ENCODE results near the gene SFXN5.

The SFXN5 gene

GRCh38 chr2:72898585-72898906 lies 173.0 kb downstream of the SFXN5 start:
- H2AFZ ChIP-seq (ENCODE audit: low read depth, low read length, severe bottlenecking), result no peak overlapping the region
- H3K27ac ChIP-seq (ENCODE audit: low read depth, low read length), result no peak overlapping the region

GRCh38 chr2:72897785-72898584 lies 173.5 kb downstream of the SFXN5 start:
- no peak overlapping the region for H3K4me2 ChIP-seq (ENCODE audit: low read depth, low read length, poor library complexity, severe bottlenecking)
- H3K36me3 ChIP-seq (ENCODE audit: low read length), result no peaks in the 10 kb centered on the region
- no peak overlapping the region for H2AFZ ChIP-seq (ENCODE audit: low read depth, low read length, severe bottlenecking)
- no peak overlapping the region for H3K27ac ChIP-seq (ENCODE audit: low read depth, low read length)
- no peaks in the 10 kb centered on the region for H3K27me3 ChIP-seq (ENCODE audit: low read length)
- H3K9me3 ChIP-seq (ENCODE audit: insufficient read depth, low read length), result no peaks in the 10 kb centered on the region
- no peak overlapping the region for H3K9ac ChIP-seq (ENCODE audit: low read length)
- H3K79me2 ChIP-seq (ENCODE audit: insufficient read depth, low read length), result no peaks in the 10 kb centered on the region
- no peaks in the 10 kb centered on the region for H3K9me2 ChIP-seq (replicated peaks; ENCODE audit: insufficient read depth, low read length)
- no peak overlapping the region for H3K4me3 ChIP-seq (ENCODE audit: insufficient read depth, low read length, poor library complexity, severe bottlenecking)
- H3F3A ChIP-seq (ENCODE audit: insufficient read depth), result no peaks in the 10 kb centered on the region
- TF ChIP-seq EZH2phosphoT487 (conservative IDR thresholded peaks at IDR 0.05; ENCODE audit: low read length), result no peak
- TF ChIP-seq CTCF (IDR thresholded peaks at IDR 0.05; ENCODE audit: insufficient read depth, low read length, poor library complexity, severe bottlenecking), result no peak
- H4K20me1 ChIP-seq (ENCODE audit: low read depth, low read length), result no peaks in the 10 kb centered on the region

More at GRCh38 chr2:72898585-72898906, 173.0 kb downstream of the SFXN5 start:
- Histone ChIP-seq H3K36me3 (ENCODE audit: low read length) (no peaks in the 10 kb centered on the region), H3K4me3 (ENCODE audit: insufficient read depth, low read length, poor library complexity, severe bottlenecking) (no peak overlapping the region), H3K9ac (ENCODE audit: low read length) (no peak overlapping the region), H4K20me1 (ENCODE audit: low read depth, low read length) (no peaks in the 10 kb centered on the region), H3K9me2 (replicated peaks; ENCODE audit: insufficient read depth, low read length) (no peaks in the 10 kb centered on the region), H3K9me3 (ENCODE audit: insufficient read depth, low read length) (no peaks in the 10 kb centered on the region), H3K4me2 (ENCODE audit: low read depth, low read length, poor library complexity, severe bottlenecking) (no peak overlapping the region), H3K27me3 (ENCODE audit: low read length) (no peaks in the 10 kb centered on the region), H3K79me2 (ENCODE audit: insufficient read depth, low read length) (no peaks in the 10 kb centered on the region), H3F3A (ENCODE audit: insufficient read depth) (no peaks in the 10 kb centered on the region)
- TF ChIP-seq CTCF (IDR thresholded peaks at IDR 0.05; ENCODE audit: insufficient read depth, low read length, poor library complexity, severe bottlenecking) (no peak), EZH2phosphoT487 (conservative IDR thresholded peaks at IDR 0.05; ENCODE audit: low read length) (no peak)

- Histone ChIP-seq H3K4me3 (ENCODE audit: insufficient read depth, low read length, poor library complexity, severe bottlenecking) (no peak overlapping the region), H3K9ac (ENCODE audit: low read length) (no peak overlapping the region), H3K27me3 (ENCODE audit: low read length) (no peaks in the 10 kb centered on the region), H4K20me1 (ENCODE audit: low read depth, low read length) (no peaks in the 10 kb centered on the region), H3K9me2 (replicated peaks; ENCODE audit: insufficient read depth, low read length) (no peaks in the 10 kb centered on the region), H3K9me3 (ENCODE audit: insufficient read depth, low read length) (no peaks in the 10 kb centered on the region), H3K36me3 (ENCODE audit: low read length) (no peaks in the 10 kb centered on the region), H3F3A (ENCODE audit: insufficient read depth) (no peaks in the 10 kb centered on the region), H3K27ac (ENCODE audit: low read depth, low read length) (no peak overlapping the region), H3K4me2 (ENCODE audit: low read depth, low read length, poor library complexity, severe bottlenecking) (no peak overlapping the region), H3K79me2 (ENCODE audit: insufficient read depth, low read length) (no peaks in the 10 kb centered on the region), H2AFZ (ENCODE audit: low read depth, low read length, severe bottlenecking) (no peak overlapping the region)
- TF ChIP-seq CTCF (IDR thresholded peaks at IDR 0.05; ENCODE audit: insufficient read depth, low read length, poor library complexity, severe bottlenecking), result no peak
- no peak for TF ChIP-seq EZH2phosphoT487 (conservative IDR thresholded peaks at IDR 0.05; ENCODE audit: low read length)
These were observed 175.1 kb downstream of the SFXN5 start for GRCh38 chr2:72896446-72896845.
